Right atrium auricular region (tissue), 2 donors: ENCODE results near the gene MYL6. TPM values are rescaled to one million over a fixed set of nuclear protein-coding genes. Genes with fewer than 3 reads are reported as not detected.
A peak's percentile ranks its signal among the peaks of the same experiment; 100 is the strongest.

Source experiments
- DNase-seq: peaks from one replicate; pipeline ENCODE4 v3.0.0-alpha.2; 2019; ENCODE audit warnings: low spot score
- H3K27ac ChIP-seq, 2 donors: fragments of 200-600 bp; sonication (generic); 1 replicate in 1 of 2; 2 replicates in 1 of 2; pipeline ENCODE4 v1.5.1; 2016 to 2019
- H3K27me3 ChIP-seq, 2 donors: fragments of 200-600 bp; sonication (generic); one replicate each; pipeline versions ENCODE4 v1.5.1 to v1.6.0; 2017 to 2019
- H3K36me3 ChIP-seq: fragments of 200-600 bp; sonication (generic); one replicate; pipeline ENCODE4 v1.5.1; 2016
- H3K4me1 ChIP-seq, 2 donors: fragments of 200-600 bp; sonication (generic); one replicate each; pipeline versions ENCODE4 v1.5.1 to v1.6.0; 2017 to 2019
- H3K4me3 ChIP-seq, 2 donors: fragments of 200-600 bp; sonication (generic); 1 replicate in 1 of 2; 2 replicates in 1 of 2; pipeline ENCODE4 v1.5.1; 2017 to 2019; ENCODE audit warnings: mild to moderate bottlenecking in 1 of 2, moderate library complexity in 1 of 2
- H3K9me3 ChIP-seq, 2 donors: fragments of 200-600 bp; sonication (generic); one replicate each; pipeline ENCODE4 v1.5.1; 2019
- CTCF ChIP-seq, 2 donors: fragments of 200-600 bp; sonication (generic); IDR thresholded peaks; one replicate each; pipeline ENCODE4 v1.5.1; 2019; ENCODE audit warnings: antibody characterized with exemption in 2 of 2
- total RNA-seq, 2 donors: library from RNA; depleted of rRNA; stranded (reverse); fragments of >200 nt; gene quantifications; one replicate each; pipeline ENCODE4 v1.1.0, GENCODE V29; 2016

Gene MYL6
- total RNA-seq, 2 donors from 2014 or later, result 567 to 1,179 TPM

DNA sequence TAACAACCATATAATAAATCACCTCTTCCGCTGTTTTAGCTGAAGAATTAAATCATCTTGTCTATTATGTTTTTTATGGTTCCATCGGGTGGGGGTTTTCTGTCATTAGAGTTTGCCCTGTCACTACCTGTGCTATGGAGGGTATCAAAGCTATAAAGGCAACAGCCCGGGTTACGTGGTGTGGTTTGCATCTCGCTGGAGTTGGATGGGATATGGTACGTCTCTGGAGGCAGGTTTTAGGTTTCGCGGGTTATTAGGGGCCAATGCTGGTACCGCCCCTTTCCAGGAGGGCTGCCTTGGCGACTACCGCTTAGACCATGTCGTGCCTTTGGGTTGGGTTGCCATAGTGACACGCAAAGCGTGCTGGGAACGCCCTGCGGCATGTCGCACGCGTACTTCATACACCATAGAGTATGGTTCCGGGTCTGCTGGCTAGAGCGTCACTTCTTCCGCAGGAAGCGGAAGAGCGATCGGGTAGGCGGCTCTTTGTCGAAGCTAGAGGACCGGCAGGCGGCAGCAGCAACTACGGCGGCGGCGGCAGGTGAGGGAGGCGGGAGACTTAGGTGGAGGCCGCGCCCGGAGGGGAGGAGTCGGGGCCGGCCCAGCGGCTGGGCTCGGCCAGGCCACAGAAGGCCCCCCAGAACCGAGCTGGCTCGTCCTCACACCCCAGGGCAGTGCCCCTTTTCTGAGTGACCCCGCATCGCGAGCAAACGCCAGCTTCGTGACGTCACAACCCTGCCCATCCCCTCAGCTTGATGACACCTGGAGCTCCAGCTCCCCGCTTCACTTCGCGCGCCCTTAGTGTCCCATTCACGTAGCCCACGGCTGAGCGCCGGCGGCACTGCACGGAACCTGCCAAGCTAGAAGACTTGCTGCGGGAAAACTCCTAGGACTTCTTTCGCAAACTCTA, 40.1 kb upstream of the MYL6 start, which contains the start of gene ZC3H10:
ZC3H10 (plus strand) TSS at position 489 of the 910 bp plus-strand sequence. CDS start 2,297 bp downstream, outside the sequence.
- H3K9me3 ChIP-seq, result no peaks in the 10 kb centered on the region
- peak; percentile 100 for DNase-seq
- peaks cover 0 to 52% of the 10 kb centered on the region in 2 donors for H3K4me1 ChIP-seq
- TF ChIP-seq CTCF (IDR thresholded peaks at IDR 0.05), result peak in 1 of 2 donors; percentile 65
- H3K4me3 ChIP-seq, result peak within 1 kb of the TSS; percentile 71 to 76
- H3K36me3 ChIP-seq, result peaks cover 17% of the 10 kb centered on the region
- no peaks in the 10 kb centered on the region for H3K27me3 ChIP-seq
- peak within 1 kb of the TSS; percentile 94 to 95 for H3K27ac ChIP-seq

DNA sequence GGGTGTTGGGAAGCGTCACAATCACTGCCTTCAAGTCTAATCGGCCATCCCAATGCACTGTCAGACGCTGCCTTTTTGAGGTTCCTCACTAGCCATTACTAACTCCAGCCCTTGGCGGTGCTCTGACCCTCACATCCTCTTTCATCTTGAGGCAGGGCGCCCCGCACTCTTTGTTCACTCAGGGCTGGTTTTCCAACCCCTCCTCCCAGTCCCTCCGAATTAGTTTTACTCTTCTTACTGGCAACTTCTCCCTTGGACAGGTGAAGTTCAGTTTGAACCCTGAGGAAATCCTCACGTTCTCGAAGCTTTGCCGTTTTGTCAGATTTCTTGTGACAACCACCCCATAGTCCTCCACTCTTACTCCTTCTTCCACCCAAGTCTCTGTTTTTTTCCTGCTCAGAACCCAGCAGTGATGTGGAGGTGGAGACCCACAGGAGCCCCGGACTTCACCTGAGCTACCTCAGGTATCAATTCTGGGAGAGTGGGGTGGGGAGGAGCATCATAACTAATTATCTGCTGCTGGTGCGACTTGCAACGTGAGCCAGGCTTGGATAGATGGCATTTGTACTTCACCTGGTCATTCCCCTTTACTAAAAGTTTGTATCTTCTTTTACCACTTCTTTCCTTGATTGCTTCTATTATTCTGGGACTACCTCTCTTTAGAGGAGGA, 39.3 kb upstream of the MYL6 start:
- TF ChIP-seq CTCF (IDR thresholded peaks at IDR 0.05), result no peak
- peak overlapping the region; percentile 85 to 95 for H3K27ac ChIP-seq
- H3K9me3 ChIP-seq, result no peaks in the 10 kb centered on the region
- H3K4me1 ChIP-seq, result peaks cover 0 to 52% of the 10 kb centered on the region in 2 donors
- no peaks in the 10 kb centered on the region for H3K27me3 ChIP-seq
- DNase-seq, result no peak
- peaks cover 10% of the 10 kb centered on the region for H3K36me3 ChIP-seq
- H3K4me3 ChIP-seq, result peak overlapping the region; percentile 59 to 76

- peak; percentile 88 for DNase-seq
- no peaks in the 10 kb centered on the region for H3K27me3 ChIP-seq
- TF ChIP-seq CTCF (IDR thresholded peaks at IDR 0.05), result peak; percentile 52 to 87
- no peaks in the 10 kb centered on the region for H3K9me3 ChIP-seq
- peak overlapping the region in 1 of 2 donors; percentile 76 for H3K4me3 ChIP-seq
- peaks cover 0 to 52% of the 10 kb centered on the region in 2 donors for H3K4me1 ChIP-seq
- H3K36me3 ChIP-seq, result peaks cover 10% of the 10 kb centered on the region
- H3K27ac ChIP-seq, result peak overlapping the region; percentile 85 to 95
Observed at GRCh38 chr12:56119361-56119796, 38.8 kb upstream of the MYL6 start.

- H3K36me3 ChIP-seq, result peaks cover 10% of the 10 kb centered on the region
- peaks cover 0 to 50% of the 10 kb centered on the region in 2 donors for H3K4me1 ChIP-seq
- no peak overlapping the region for H3K4me3 ChIP-seq
- no peak for TF ChIP-seq CTCF (IDR thresholded peaks at IDR 0.05)
- no peak for DNase-seq
- H3K27ac ChIP-seq, result peak overlapping the region; percentile 85 to 95
- no peaks in the 10 kb centered on the region for H3K27me3 ChIP-seq
- H3K9me3 ChIP-seq, result no peaks in the 10 kb centered on the region
Observed at GRCh38 chr12:56120158-56120846, 37.9 kb upstream of the MYL6 start.

DNA sequence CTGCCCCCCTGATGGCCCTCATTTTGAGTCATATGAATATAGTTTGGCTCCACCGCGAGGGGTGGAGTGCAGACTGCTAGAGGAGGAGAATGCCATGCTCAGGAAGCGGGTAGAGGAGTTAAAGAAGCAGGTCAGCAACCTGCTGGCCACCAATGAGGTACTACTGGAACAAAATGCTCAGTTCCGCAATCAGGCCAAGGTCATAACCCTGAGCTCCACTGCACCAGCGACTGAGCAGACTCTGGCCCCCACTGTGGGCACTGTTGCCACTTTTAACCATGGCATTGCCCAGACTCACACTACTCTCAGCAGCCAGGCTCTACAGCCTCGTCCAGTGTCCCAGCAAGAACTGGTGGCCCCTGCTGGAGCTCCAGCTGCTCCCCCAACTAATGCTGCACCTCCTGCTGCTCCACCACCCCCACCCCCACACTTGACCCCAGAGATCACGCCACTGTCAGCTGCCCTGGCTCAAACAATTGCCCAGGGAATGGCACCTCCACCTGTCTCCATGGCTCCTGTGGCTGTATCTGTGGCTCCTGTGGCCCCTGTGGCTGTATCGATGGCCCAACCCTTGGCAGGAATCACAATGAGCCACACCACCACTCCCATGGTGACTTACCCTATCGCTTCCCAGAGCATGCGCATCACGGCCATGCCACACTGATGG, 36.8 kb upstream of the MYL6 start:
- Histone ChIP-seq H3K27me3 (no peaks in the 10 kb centered on the region), H3K9me3 (no peaks in the 10 kb centered on the region), H3K27ac (no peak overlapping the region), H3K36me3 (peaks cover 10% of the 10 kb centered on the region), H3K4me1 (peaks cover 0 to 56% of the 10 kb centered on the region in 2 donors), H3K4me3 (no peak overlapping the region)
- no peak for DNase-seq
- TF ChIP-seq CTCF (IDR thresholded peaks at IDR 0.05), result no peak
